Measurements from ENCODE around the gene PCDH10.

Gene PCDH10

GRCh38 chr4:133150486-133151340 is 1.6 kb downstream of the PCDH10 start:
- no peak for DNase-seq (ENCODE audit: low read depth in 2 of 2)

- DNase-seq (ENCODE audit: low read depth in 2 of 2), result no peak
Observed at GRCh38 chr4:133151341-133151690, 2.2 kb downstream of the PCDH10 start.

GRCh38 chr4:133151691-133152329 is 2.7 kb downstream of the PCDH10 start:
- no peak for DNase-seq (ENCODE audit: low read depth in 2 of 2)

- DNase-seq (ENCODE audit: low read depth in 2 of 2), result no peak
Observed at GRCh38 chr4:133152330-133152821, 3.3 kb downstream of the PCDH10 start.

- no peak for DNase-seq (ENCODE audit: low read depth in 2 of 2)
Observed at GRCh38 chr4:133152831-133153481, 3.9 kb downstream of the PCDH10 start.

- no peak for DNase-seq (ENCODE audit: low read depth in 2 of 2)
Observed at GRCh38 chr4:133154725-133155124, 5.6 kb downstream of the PCDH10 start.

- no peak for DNase-seq (ENCODE audit: low read depth in 2 of 2)
Observed at GRCh38 chr4:133156096-133156495, 7.0 kb downstream of the PCDH10 start.

GRCh38 chr4:133156556-133156955 is 7.5 kb downstream of the PCDH10 start:
- no peak for DNase-seq (ENCODE audit: low read depth in 2 of 2)

- DNase-seq (ENCODE audit: low read depth in 2 of 2), result no peak
Observed at GRCh38 chr4:133157460-133158160, 8.5 kb downstream of the PCDH10 start.

- no peak for DNase-seq (ENCODE audit: low read depth in 2 of 2)
Observed at GRCh38 chr4:133160853-133161252, 11.8 kb downstream of the PCDH10 start.

GRCh38 chr4:133161570-133162295 is 12.6 kb downstream of the PCDH10 start:
- DNase-seq (ENCODE audit: low read depth in 2 of 2), result no peak

- no peak for DNase-seq (ENCODE audit: low read depth in 2 of 2)
Observed at GRCh38 chr4:133162941-133163340, 13.8 kb downstream of the PCDH10 start.

- no peak for DNase-seq (ENCODE audit: low read depth in 2 of 2)
Observed at GRCh38 chr4:133178956-133179355, 29.9 kb downstream of the PCDH10 start.

- DNase-seq (ENCODE audit: low read depth in 2 of 2), result no peak
Observed at GRCh38 chr4:133186210-133186609, 37.1 kb downstream of the PCDH10 start.

- no peak for DNase-seq (ENCODE audit: low read depth in 2 of 2)
Observed at GRCh38 chr4:133186845-133187244, 37.8 kb downstream of the PCDH10 start.

GRCh38 chr4:133188433-133189146 is 39.5 kb downstream of the PCDH10 start:
- no peak for DNase-seq (ENCODE audit: low read depth in 2 of 2)

GRCh38 chr4:133189147-133189517 is 40.0 kb downstream of the PCDH10 start:
- no peak for DNase-seq (ENCODE audit: low read depth in 2 of 2)

- no peak for DNase-seq (ENCODE audit: low read depth in 2 of 2)
Observed at GRCh38 chr4:133190098-133190497, 41.0 kb downstream of the PCDH10 start.

- DNase-seq (ENCODE audit: low read depth in 2 of 2), result no peak
Observed at GRCh38 chr4:133208694-133209285, 59.7 kb downstream of the PCDH10 start.

- DNase-seq (ENCODE audit: low read depth in 2 of 2), result no peak
Observed at GRCh38 chr4:133233922-133234321, 84.8 kb downstream of the PCDH10 start.

Measured in stimulated activated CD4-positive, alpha-beta T cell treated with anti-CD3 and anti-CD28 coated beads, Interleukin-12 subunit alpha, Interleukin-12 subunit beta, amount 100 ng/mL, for 24 hours (primary cell).